Endodermal cell (in vitro differentiated cells): Measurements from ENCODE around the gene MYBBP1A. TPM values are rescaled to one million over a fixed set of nuclear protein-coding genes. Genes with fewer than 3 reads are reported as not detected.
A peak's percentile ranks its signal among the peaks of the same experiment; 100 is the strongest.

ENCODE experiments used
- DNase-seq: peaks from one replicate; pipeline ENCODE4 v3.0.0-alpha.2; 2017
- H3K27ac ChIP-seq: 2 replicates; pipeline ENCODE4 v1.5.1; 2013; ENCODE audit warnings: mild to moderate bottlenecking, low read depth, low read length, moderate library complexity
- H3K27me3 ChIP-seq: 2 replicates; pipeline ENCODE4 v1.6.1; 2013; ENCODE audit warnings: mild to moderate bottlenecking, low read length, moderate library complexity; ENCODE audit not compliant: insufficient read depth, control insufficient read depth, poor library complexity, severe bottlenecking
- H3K36me3 ChIP-seq: 2 replicates; pipeline ENCODE4 v1.7.0; 2013; ENCODE audit warnings: mild to moderate bottlenecking, low read length, moderate library complexity; ENCODE audit not compliant: control insufficient read depth, insufficient read depth
- H3K4me1 ChIP-seq: one replicate; pipeline ENCODE4 v1.7.0; 2013; ENCODE audit warnings: low read length; ENCODE audit not compliant: control insufficient read depth, insufficient read depth
- H3K4me3 ChIP-seq: 2 replicates; pipeline ENCODE4 v1.5.1; 2013; ENCODE audit warnings: mild to moderate bottlenecking, low read length, moderate library complexity
- H3K9ac ChIP-seq: 2 replicates; pipeline ENCODE4 v1.6.1; 2013; ENCODE audit warnings: mild to moderate bottlenecking, low read length, moderate library complexity; ENCODE audit not compliant: poor library complexity, severe bottlenecking; ENCODE audit errors: extremely low read depth
- H3K9me3 ChIP-seq: 2 replicates; pipeline ENCODE4 v1.6.1; 2013; ENCODE audit warnings: mild to moderate bottlenecking, low read length, moderate library complexity; ENCODE audit not compliant: control insufficient read depth
- H3K27ac Mint-ChIP-seq: 2 replicates; pipeline ENCODE4 v1.8.0; 2020; ENCODE audit warnings: mixed read lengths
- H3K27me3 Mint-ChIP-seq: 2 replicates; pipeline ENCODE4 v1.8.0; 2021; ENCODE audit warnings: mild to moderate bottlenecking, mixed read lengths; ENCODE audit not compliant: insufficient read depth
- H3K36me3 Mint-ChIP-seq: 2 replicates; pipeline ENCODE4 v1.8.0; 2020; ENCODE audit warnings: low read depth, mixed read lengths
- H3K4me1 Mint-ChIP-seq: 2 replicates; pipeline ENCODE4 v1.8.0; 2020; ENCODE audit warnings: mixed read lengths
- H3K4me3 Mint-ChIP-seq: 2 replicates; pipeline ENCODE4 v1.8.0; 2020; ENCODE audit warnings: mild to moderate bottlenecking, moderate library complexity, mixed read lengths
- H3K9me3 Mint-ChIP-seq: 2 replicates; pipeline ENCODE4 v1.8.0; 2020; ENCODE audit warnings: mild to moderate bottlenecking, mixed read lengths
- CTCF ChIP-seq: fragments of 200-600 bp; sonication (generic); conservative IDR thresholded peaks from 2 replicates; pipeline ENCODE4 v1.5.0; 2021; ENCODE audit warnings: antibody characterized with exemption, mild to moderate bottlenecking
- WGBS, 2 experiments: methylation state at CpG; one replicate each; pipeline versions ENCODE4 v1.1.5 to v1.1.7; 2013; ENCODE audit warnings: missing lambda C conversion rate in 2 of 2, mixed read lengths in 1 of 2; ENCODE audit not compliant: insufficient coverage in 1 of 2, insufficient read length in 1 of 2; 5-methylcytosine and 5-hydroxymethylcytosine counted together
- total RNA-seq, 2 donors: library from RNA; stranded (reverse); fragmentation: NEBNext Ultra II Directional in 1 of 2; extraction: Animal tissue kit (Norgen Biotek cat#: 25700) in 1 of 2; gene quantifications; 2 replicates in 1 of 2; 3 replicates in 1 of 2; pipeline ENCODE4 v1.2.1, GENCODE V29; 2021

Gene MYBBP1A
- total RNA-seq, 2 donors from 2014 or later: 55.6 to 70.9 TPM

- no peaks in the 10 kb centered on the region for H3K9me3 ChIP-seq
- no peak for TF ChIP-seq CTCF
- no peaks in the 10 kb centered on the region for H3K4me1 ChIP-seq
- H3K36me3 ChIP-seq: no peaks in the 10 kb centered on the region
- no peak overlapping the region for H3K27ac ChIP-seq
- Mint-ChIP-seq H3K4me1 (no peaks in the 10 kb centered on the region), H3K4me3 (no peak overlapping the region), H3K36me3 (no peaks in the 10 kb centered on the region), H3K27ac (no peak overlapping the region), H3K27me3 (peaks cover 6% of the 10 kb centered on the region), H3K9me3 (no peaks in the 10 kb centered on the region)
- no peak for DNase-seq
- no peak overlapping the region for H3K9ac ChIP-seq
- H3K27me3 ChIP-seq: no peaks in the 10 kb centered on the region
- H3K4me3 ChIP-seq: no peak overlapping the region
- WGBS, 2 experiments: 93 to 97% methylated on average over 5 of the region's 5 CpGs
These were observed 39.7 kb downstream of the MYBBP1A start for GRCh38 chr17:4515501-4515900.

- peaks cover 8% of the 10 kb centered on the region for H3K27me3 Mint-ChIP-seq
- no peak overlapping the region for H3K27ac ChIP-seq
- DNase-seq: no peak
- H3K36me3 ChIP-seq: no peaks in the 10 kb centered on the region
- H3K27me3 ChIP-seq: no peaks in the 10 kb centered on the region
- H3K9ac ChIP-seq: no peak overlapping the region
- no peaks in the 10 kb centered on the region for H3K36me3 Mint-ChIP-seq
- H3K4me3 ChIP-seq: no peak overlapping the region
- no peak overlapping the region for H3K4me3 Mint-ChIP-seq
- 74 to 91% methylated on average over 4 to 11 of the region's 11 CpGs for WGBS, 2 experiments
- no peaks in the 10 kb centered on the region for H3K9me3 Mint-ChIP-seq
- H3K27ac Mint-ChIP-seq: no peak overlapping the region
- no peaks in the 10 kb centered on the region for H3K9me3 ChIP-seq
- no peak for TF ChIP-seq CTCF
- no peaks in the 10 kb centered on the region for H3K4me1 Mint-ChIP-seq
- no peaks in the 10 kb centered on the region for H3K4me1 ChIP-seq
These were observed 40.4 kb downstream of the MYBBP1A start for GRCh38 chr17:4514779-4515178.

- Mint-ChIP-seq H3K4me3 (no peak overlapping the region), H3K27me3 (peaks cover 9% of the 10 kb centered on the region), H3K27ac (no peak overlapping the region), H3K4me1 (no peaks in the 10 kb centered on the region), H3K9me3 (no peaks in the 10 kb centered on the region), H3K36me3 (no peaks in the 10 kb centered on the region)
- TF ChIP-seq CTCF: no peak
- Histone ChIP-seq H3K4me1 (no peaks in the 10 kb centered on the region), H3K4me3 (no peak overlapping the region), H3K27ac (no peak overlapping the region), H3K36me3 (no peaks in the 10 kb centered on the region), H3K9ac (no peak overlapping the region), H3K9me3 (no peaks in the 10 kb centered on the region), H3K27me3 (no peaks in the 10 kb centered on the region)
- WGBS, 2 experiments: 89% methylated on average over 6 of the region's 7 CpGs; no CpG with 5 or more reads in 1 of the 2 experiments
- DNase-seq: peak; percentile 79
These were observed 41.0 kb downstream of the MYBBP1A start for GRCh38 chr17:4514206-4514605.
